PC-9 (cell line): ENCODE measurements around the gene SGCD.

Experiments used
- CTCF ChIP-seq: fragments of 200-600 bp; sonication (generic); conservative IDR thresholded peaks from 2 replicates; pipeline ENCODE4 v1.6.1; 2017; ENCODE audit warnings: mixed run types, antibody characterized with exemption, mild to moderate bottlenecking, moderate library complexity
- EZH2 ChIP-seq: fragments of 200-600 bp; sonication (generic); IDR thresholded peaks from 2 replicates; pipeline ENCODE4 v1.8.0; 2017; ENCODE audit warnings: antibody characterized with exemption, low read depth

GRCh38 chr5:156687514-156687913, 360.6 kb downstream of the SGCD start:
- TF ChIP-seq CTCF (no peak), EZH2 (no peak)
